Mesothelial cell of epicardium (in vitro differentiated cells): ENCODE results near the gene GIPR. TPM values are rescaled to one million over a fixed set of nuclear protein-coding genes. Genes with fewer than 3 reads are reported as not detected.
A peak's percentile ranks its signal among the peaks of the same experiment; 100 is the strongest.

Experiments used
- DNase-seq, 2 experiments: peaks; one replicate each; pipeline ENCODE4 v3.0.0; 2021; ENCODE audit warnings: low spot score in 2 of 2; ENCODE audit not compliant: unreplicated experiment in 2 of 2
- H3K27ac Mint-ChIP-seq: 2 replicates; pipeline ENCODE4 v1.8.0; 2021; ENCODE audit warnings: mixed read lengths
- H3K27me3 Mint-ChIP-seq: 2 replicates; pipeline ENCODE4 v1.8.0; 2021; ENCODE audit warnings: low read depth, mixed read lengths
- H3K36me3 Mint-ChIP-seq: 2 replicates; pipeline ENCODE4 v1.8.0; 2021; ENCODE audit warnings: mixed read lengths
- H3K4me1 Mint-ChIP-seq: 2 replicates; pipeline ENCODE4 v1.8.0; 2021; ENCODE audit warnings: mixed read lengths
- H3K4me3 Mint-ChIP-seq: 2 replicates; pipeline ENCODE4 v1.8.0; 2021; ENCODE audit warnings: mild to moderate bottlenecking, moderate library complexity, mixed read lengths
- H3K9me3 Mint-ChIP-seq: 2 replicates; pipeline ENCODE4 v1.8.0; 2021; ENCODE audit warnings: mixed read lengths
- microRNA-seq: library from miRNA; unstranded; fragments of <30 nt; microRNA quantifications from one replicate; pipeline ENCODE4 v1.2.0, GENCODE V29; 2021; ENCODE audit warnings: inconsistent platforms, mixed read lengths
- total RNA-seq: library from RNA; stranded (reverse); gene quantifications from 3 replicates; pipeline ENCODE4 v1.2.1, GENCODE V29; 2021
- TF ChIP-seq, protein P1 (sequence below): fragments of 200-600 bp; sonication (generic); IDR thresholded peaks from one replicate; pipeline ENCODE4 v1.5.0; 2021; ENCODE audit warnings: antibody characterized with exemption; ENCODE audit not compliant: unreplicated experiment

The GIPR gene
- total RNA-seq, 1 donor from 2014 or later, result 5.1 TPM

DNA sequence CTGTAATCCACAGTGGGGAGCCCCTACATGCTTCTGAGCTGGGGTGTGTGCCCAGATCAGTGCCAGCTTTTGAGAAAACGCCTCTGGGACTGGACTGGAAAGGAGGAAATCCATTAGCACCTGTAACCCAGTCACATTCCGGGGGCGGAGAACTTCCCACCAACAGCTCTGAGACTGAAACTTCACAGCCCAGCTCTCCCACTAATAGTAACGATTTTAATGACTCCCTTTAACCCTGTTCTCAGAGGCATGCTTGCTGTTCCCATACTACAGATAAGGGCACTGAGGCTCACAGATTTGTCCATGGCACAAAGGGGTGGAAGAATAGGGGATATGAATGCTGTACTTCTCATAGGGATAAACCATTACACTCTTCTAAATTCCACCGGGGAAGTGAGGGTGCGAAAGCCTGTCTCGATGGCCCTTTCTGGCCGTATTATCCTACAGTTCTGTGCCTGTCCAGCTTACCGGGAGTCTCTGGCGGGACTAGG is 61.8 kb downstream of the GIPR start:
- H3K4me3 Mint-ChIP-seq, result peak overlapping the region; percentile 89
- TF ChIP-seq, protein P1, sequence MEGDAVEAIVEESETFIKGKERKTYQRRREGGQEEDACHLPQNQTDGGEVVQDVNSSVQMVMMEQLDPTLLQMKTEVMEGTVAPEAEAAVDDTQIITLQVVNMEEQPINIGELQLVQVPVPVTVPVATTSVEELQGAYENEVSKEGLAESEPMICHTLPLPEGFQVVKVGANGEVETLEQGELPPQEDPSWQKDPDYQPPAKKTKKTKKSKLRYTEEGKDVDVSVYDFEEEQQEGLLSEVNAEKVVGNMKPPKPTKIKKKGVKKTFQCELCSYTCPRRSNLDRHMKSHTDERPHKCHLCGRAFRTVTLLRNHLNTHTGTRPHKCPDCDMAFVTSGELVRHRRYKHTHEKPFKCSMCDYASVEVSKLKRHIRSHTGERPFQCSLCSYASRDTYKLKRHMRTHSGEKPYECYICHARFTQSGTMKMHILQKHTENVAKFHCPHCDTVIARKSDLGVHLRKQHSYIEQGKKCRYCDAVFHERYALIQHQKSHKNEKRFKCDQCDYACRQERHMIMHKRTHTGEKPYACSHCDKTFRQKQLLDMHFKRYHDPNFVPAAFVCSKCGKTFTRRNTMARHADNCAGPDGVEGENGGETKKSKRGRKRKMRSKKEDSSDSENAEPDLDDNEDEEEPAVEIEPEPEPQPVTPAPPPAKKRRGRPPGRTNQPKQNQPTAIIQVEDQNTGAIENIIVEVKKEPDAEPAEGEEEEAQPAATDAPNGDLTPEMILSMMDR, result no peak
- peaks cover 14% of the 10 kb centered on the region for H3K4me1 Mint-ChIP-seq
- no peaks in the 10 kb centered on the region for H3K9me3 Mint-ChIP-seq
- H3K36me3 Mint-ChIP-seq, result no peaks in the 10 kb centered on the region
- H3K27me3 Mint-ChIP-seq, result no peaks in the 10 kb centered on the region
- peak overlapping the region; percentile 76 for H3K27ac Mint-ChIP-seq
- no peak for DNase-seq

DNA sequence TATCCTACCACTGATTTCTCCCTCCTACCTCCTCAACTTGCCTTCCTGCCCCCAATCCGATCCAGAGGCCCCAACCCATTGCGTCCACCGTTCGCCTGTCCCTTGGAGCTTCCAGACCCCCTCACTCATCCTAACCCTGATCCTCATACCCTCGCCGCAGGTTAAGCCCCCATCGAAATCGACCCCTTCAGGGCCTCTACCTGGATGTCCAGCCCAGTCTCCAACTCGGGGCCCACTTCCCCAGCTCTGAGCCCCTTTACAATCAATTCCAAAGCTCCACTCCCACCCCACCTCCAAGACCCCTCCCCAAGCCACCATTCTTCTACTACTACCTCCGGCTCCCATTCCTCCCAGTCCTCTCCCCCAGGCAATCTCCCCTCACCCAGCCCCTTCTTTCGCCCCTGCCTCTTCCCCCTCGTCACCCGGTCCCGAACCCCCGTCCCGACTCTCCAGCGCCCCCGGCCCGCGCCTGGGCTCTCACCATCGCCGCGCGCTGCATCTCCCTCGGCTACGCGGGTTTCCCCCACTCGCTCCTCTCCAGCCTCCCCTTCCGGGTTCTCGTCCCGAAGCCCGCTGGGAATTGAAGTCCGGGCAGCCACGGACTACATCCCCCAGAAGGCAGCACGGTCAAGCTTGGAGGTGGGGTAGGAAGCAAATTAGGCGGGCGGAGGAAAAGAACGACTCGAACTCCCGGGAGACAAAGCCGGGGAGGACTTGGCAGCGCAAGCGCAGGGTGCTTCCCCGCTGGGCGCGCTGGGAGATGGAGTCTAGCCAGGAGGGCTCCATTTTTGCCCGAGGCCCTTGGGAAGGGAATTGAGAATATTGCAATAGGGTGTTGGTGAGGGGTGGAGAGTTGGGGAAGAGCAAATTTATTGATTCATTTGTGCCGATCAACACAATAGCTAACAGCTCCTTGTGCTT is 62.6 kb downstream of the GIPR start, which contains the start of gene FBXO46:
TSS of gene FBXO46 (minus strand) at position 529 of the 921 bp plus-strand sequence. CDS start 17,401 bp downstream, outside the sequence.
- peaks cover 14% of the 10 kb centered on the region for H3K4me1 Mint-ChIP-seq
- H3K27me3 Mint-ChIP-seq, result no peaks in the 10 kb centered on the region
- TF ChIP-seq, protein P1, result no peak
- H3K27ac Mint-ChIP-seq, result peak within 1 kb of the TSS; percentile 76
- DNase-seq, result peak; percentile 91 to 93
- H3K4me3 Mint-ChIP-seq, result peak within 1 kb of the TSS; percentile 89
- no peaks in the 10 kb centered on the region for H3K9me3 Mint-ChIP-seq
- H3K36me3 Mint-ChIP-seq, result no peaks in the 10 kb centered on the region

Small RNAs within 50 kb of the gene (microRNA-seq; reads per million reads assigned to microRNA genes)
- gene MIR330, result 394 reads per million, percentile 72 among the genes with 10 or more reads in this experiment
- not detected for gene MIR642A
- gene MIR642B, result not detected

Other genes starting within 250 kb of the GIPR start
- gene ERCC1, start 244.3 kb upstream of the GIPR start, total RNA-seq, result 92.8 to 100 TPM (median 96.4 TPM) in 3 replicates
- gene FOSB, start 200.2 kb upstream of the GIPR start, total RNA-seq, result 272 to 287 TPM (median 278 TPM) in 3 replicates
- gene RTN2, start 171.2 kb upstream of the GIPR start, total RNA-seq, result 15.2 to 18.1 TPM (median 16.7 TPM) in 3 replicates
- gene PPM1N, start 169.8 kb upstream of the GIPR start, total RNA-seq, result 0.38 to 0.60 TPM (median 0.59 TPM) in 3 replicates
- gene VASP, start 160.7 kb upstream of the GIPR start, total RNA-seq, result 49.3 to 54.8 TPM (median 53.8 TPM) in 3 replicates
- 11.6 to 13.3 TPM (median 11.8 TPM) in 3 replicates for gene OPA3, start 83.4 kb upstream of the GIPR start, total RNA-seq
- 0.09 TPM in 1 of 3 replicates, not detected in the others for gene GPR4, start 66.0 kb upstream of the GIPR start, total RNA-seq
- 33.8 to 36.9 TPM (median 34.2 TPM) in 3 replicates for gene EML2, start 28.8 kb upstream of the GIPR start, total RNA-seq
- 440 to 462 TPM (median 461 TPM) in 3 replicates for gene SNRPD2, start 23.7 kb downstream of the GIPR start, total RNA-seq
- gene QPCTL, start 24.4 kb downstream of the GIPR start, total RNA-seq, result 8.0 to 10.6 TPM (median 9.1 TPM) in 3 replicates
- gene FBXO46, start 62.7 kb downstream of the GIPR start, total RNA-seq, result 30.6 to 37.3 TPM (median 36.6 TPM) in 3 replicates
- gene MEIOSIN, start 65.2 kb downstream of the GIPR start, total RNA-seq, result not detected in 3 replicates
- 44.3 to 50.3 TPM (median 47.3 TPM) in 3 replicates for gene SIX5, start 101.0 kb downstream of the GIPR start, total RNA-seq
- gene DMPK, start 114.3 kb downstream of the GIPR start, total RNA-seq, result 126 to 130 TPM (median 127 TPM) in 3 replicates
- 109 to 120 TPM (median 116 TPM) in 3 replicates for gene DMWD, start 124.6 kb downstream of the GIPR start, total RNA-seq
- 0.44 to 0.56 TPM (median 0.50 TPM) in 3 replicates for gene RSPH6A, start 147.1 kb downstream of the GIPR start, total RNA-seq
- gene SYMPK, start 194.9 kb downstream of the GIPR start, total RNA-seq, result 89.3 to 93.4 TPM (median 92.6 TPM) in 3 replicates
- gene FOXA3, start 196.1 kb downstream of the GIPR start, total RNA-seq, result not detected in 3 replicates
- 33.8 to 34.6 TPM (median 34.1 TPM) in 3 replicates for gene IRF2BP1, start 217.9 kb downstream of the GIPR start, total RNA-seq
- gene MYPOP, start 234.4 kb downstream of the GIPR start, total RNA-seq, result 10.4 to 11.5 TPM (median 10.9 TPM) in 3 replicates
- gene NANOS2, start 246.6 kb downstream of the GIPR start, total RNA-seq, result not detected in 3 replicates